ENCODE results near the gene FAM209A.

DNA sequence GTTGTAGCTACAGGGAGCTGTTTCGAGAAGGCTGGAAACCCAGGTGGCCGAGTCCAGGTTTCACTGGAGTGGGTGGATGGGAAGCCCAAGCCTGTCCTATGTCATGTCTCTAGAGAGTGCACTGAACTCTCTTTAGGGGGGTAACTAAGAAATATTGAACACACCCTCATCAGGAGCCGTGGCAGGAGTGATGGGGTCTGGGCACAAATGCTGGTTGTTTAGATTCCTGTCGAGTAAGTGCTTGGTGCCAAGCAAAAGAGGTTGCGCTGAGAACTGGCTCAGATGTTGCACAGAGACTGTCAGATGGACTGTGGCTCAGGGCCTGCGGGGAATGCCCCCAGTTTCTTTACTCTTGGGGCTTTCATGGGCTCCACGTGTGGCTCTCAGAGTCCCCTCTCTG lies 7.3 kb upstream of the FAM209A start:
- no peak for TF ChIP-seq POLR2A (IDR thresholded peaks at IDR 0.05)
- TF ChIP-seq, protein P1, sequence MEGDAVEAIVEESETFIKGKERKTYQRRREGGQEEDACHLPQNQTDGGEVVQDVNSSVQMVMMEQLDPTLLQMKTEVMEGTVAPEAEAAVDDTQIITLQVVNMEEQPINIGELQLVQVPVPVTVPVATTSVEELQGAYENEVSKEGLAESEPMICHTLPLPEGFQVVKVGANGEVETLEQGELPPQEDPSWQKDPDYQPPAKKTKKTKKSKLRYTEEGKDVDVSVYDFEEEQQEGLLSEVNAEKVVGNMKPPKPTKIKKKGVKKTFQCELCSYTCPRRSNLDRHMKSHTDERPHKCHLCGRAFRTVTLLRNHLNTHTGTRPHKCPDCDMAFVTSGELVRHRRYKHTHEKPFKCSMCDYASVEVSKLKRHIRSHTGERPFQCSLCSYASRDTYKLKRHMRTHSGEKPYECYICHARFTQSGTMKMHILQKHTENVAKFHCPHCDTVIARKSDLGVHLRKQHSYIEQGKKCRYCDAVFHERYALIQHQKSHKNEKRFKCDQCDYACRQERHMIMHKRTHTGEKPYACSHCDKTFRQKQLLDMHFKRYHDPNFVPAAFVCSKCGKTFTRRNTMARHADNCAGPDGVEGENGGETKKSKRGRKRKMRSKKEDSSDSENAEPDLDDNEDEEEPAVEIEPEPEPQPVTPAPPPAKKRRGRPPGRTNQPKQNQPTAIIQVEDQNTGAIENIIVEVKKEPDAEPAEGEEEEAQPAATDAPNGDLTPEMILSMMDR (IDR thresholded peaks at IDR 0.05) = no peak
- TF ChIP-seq POLR2AphosphoS5 (IDR thresholded peaks at IDR 0.05) = no peak

Measured in breast epithelium (tissue), 3 donors.